IMR-90 (cell line): ENCODE results near the gene GYS1. TPM values are rescaled to one million over a fixed set of nuclear protein-coding genes. Genes with fewer than 3 reads are reported as not detected.

Experiments used
- ATAC-seq: fragments of 200-7000 bp; cut with Tn5 transposase; 2 replicates; pipeline ENCODE4 v1.9.1; 2020; ENCODE audit warnings: low read depth, mild to moderate bottlenecking, moderate library complexity
- BruUV-seq: library from RNA; stranded (reverse); fragments of 400-500 nt; replicated peaks from 2 replicates; lab custom pipeline; 2021; lab: Mats Ljungman, UMichigan
- CTCF ChIA-PET: fragments of 300-600 bp; formaldehyde crosslinking; extraction: SDS; loops from one replicate; lab custom pipeline; 2021; ENCODE audit warnings: antibody characterized with exemption; lab: Yijun Ruan, JAX
- POLR2A ChIA-PET: fragments of 300-600 bp; sonication (Branson Sonifier 250); formaldehyde crosslinking; loops from one replicate; lab custom pipeline; 2022; ENCODE audit warnings: antibody characterized with exemption; ENCODE audit not compliant: unreplicated experiment; lab: Charles Lee
- DNase-seq: peaks from one replicate; pipeline ENCODE4 v3.0.0; 2013
- H2AFZ ChIP-seq: replicated peaks from 2 replicates; pipeline ENCODE3; 2013; ENCODE audit warnings: low read length, mild to moderate bottlenecking; ENCODE audit not compliant: poor library complexity
- H2AK5ac ChIP-seq: 2 replicates; pipeline ENCODE4 v1.6.1; 2013; ENCODE audit warnings: low read depth, low read length, inconsistent platforms
- H2AK9ac ChIP-seq: replicated peaks from 2 replicates; pipeline ENCODE3; 2013; ENCODE audit warnings: mild to moderate bottlenecking, low read depth, low read length, moderate library complexity; ENCODE audit not compliant: poor library complexity
- H2BK120ac ChIP-seq: 2 replicates; pipeline ENCODE4 v1.6.1; 2013; ENCODE audit warnings: low read depth, low read length, inconsistent platforms
- H2BK15ac ChIP-seq: 3 replicates; pipeline ENCODE4 v1.6.1; 2013; ENCODE audit warnings: low read depth, low read length, inconsistent platforms
- H2BK20ac ChIP-seq: 2 replicates; pipeline ENCODE4 v1.6.1; 2013; ENCODE audit warnings: low read depth, mild to moderate bottlenecking, inconsistent platforms, low read length, moderate library complexity
- H2BK5ac ChIP-seq: 2 replicates; pipeline ENCODE4 v1.6.1; 2013; ENCODE audit warnings: mild to moderate bottlenecking, low read depth, low read length, inconsistent platforms; ENCODE audit not compliant: poor library complexity, severe bottlenecking
- H3K14ac ChIP-seq: replicated peaks from 2 replicates; pipeline ENCODE4 v1.6.1; 2013; ENCODE audit warnings: low read depth, low read length, inconsistent platforms
- H3K18ac ChIP-seq: 2 replicates; pipeline ENCODE4 v1.6.1; 2013; ENCODE audit warnings: low read depth, low read length, control low read depth
- H3K23ac ChIP-seq: 2 replicates; pipeline ENCODE4 v1.6.1; 2013; ENCODE audit warnings: low read depth, low read length, inconsistent platforms
- H3K27ac ChIP-seq: 2 replicates; pipeline ENCODE4 v1.5.1; 2013; ENCODE audit warnings: mild to moderate bottlenecking, control low read depth, low read length; ENCODE audit not compliant: insufficient read depth
- H3K27me3 ChIP-seq: 2 replicates; pipeline ENCODE4 v1.6.1; 2013; ENCODE audit warnings: low read length; ENCODE audit not compliant: control insufficient read depth, insufficient read depth
- H3K36me3 ChIP-seq: 2 replicates; pipeline ENCODE4 v1.6.1; 2013; ENCODE audit warnings: low read length, mixed read lengths; ENCODE audit not compliant: control insufficient read depth, insufficient read depth
- H3K4ac ChIP-seq: 2 replicates; pipeline ENCODE4 v1.6.1; 2013; ENCODE audit warnings: low read depth, low read length, inconsistent platforms
- H3K4me1 ChIP-seq: 2 replicates; pipeline ENCODE4 v1.6.1; 2013; ENCODE audit warnings: low read length, mixed read lengths; ENCODE audit not compliant: control insufficient read depth, insufficient read depth
- H3K4me2 ChIP-seq: 2 replicates; pipeline ENCODE4 v1.6.1; 2013; ENCODE audit warnings: low read depth, mild to moderate bottlenecking, control low read depth, low read length, moderate library complexity
- H3K4me3 ChIP-seq: 2 replicates; pipeline ENCODE4 v1.5.1; 2013; ENCODE audit warnings: low read depth, mild to moderate bottlenecking, control low read depth, low read length, moderate library complexity; ENCODE audit not compliant: insufficient read depth
- H3K56ac ChIP-seq: 2 replicates; pipeline ENCODE4 v1.6.1; 2013; ENCODE audit warnings: low read length, inconsistent platforms; ENCODE audit not compliant: insufficient read depth; ENCODE audit errors: extremely low read depth
- H3K79me1 ChIP-seq, 2 experiments: 2 replicates each; pipeline ENCODE4 v1.6.1; 2013; ENCODE audit warnings: low read length in 2 of 2, inconsistent platforms in 1 of 2, low read depth in 1 of 2
- H3K9ac ChIP-seq: 2 replicates; pipeline ENCODE4 v1.6.1; 2013; ENCODE audit warnings: low read depth, low read length, control low read depth
- H3K9me1 ChIP-seq: 2 replicates; pipeline ENCODE4 v1.6.1; 2013; ENCODE audit warnings: low read length, inconsistent platforms; ENCODE audit not compliant: insufficient read depth
- H3K9me3 ChIP-seq: 2 replicates; pipeline ENCODE4 v1.6.1; 2013; ENCODE audit warnings: low read length; ENCODE audit not compliant: control insufficient read depth, insufficient read depth
- H4K20me1 ChIP-seq: 2 replicates; pipeline ENCODE4 v1.6.1; 2013; ENCODE audit warnings: low read length, inconsistent platforms; ENCODE audit not compliant: insufficient read depth
- H4K5ac ChIP-seq: 2 replicates; pipeline ENCODE4 v1.6.1; 2013; ENCODE audit warnings: mild to moderate bottlenecking, low read depth, low read length, control low read depth
- H4K8ac ChIP-seq, 2 experiments: 2 replicates each; pipeline ENCODE4 v1.6.1; 2013; ENCODE audit warnings: low read depth in 2 of 2, low read length in 2 of 2, control low read depth in 1 of 2, inconsistent platforms in 1 of 2
- H4K91ac ChIP-seq: 2 replicates; pipeline ENCODE4 v1.6.1; 2013; ENCODE audit warnings: low read depth, low read length, inconsistent platforms; ENCODE audit not compliant: insufficient read depth
- BHLHE40 ChIP-seq: fragments of 150-350 bp; IDR thresholded peaks from 2 replicates; pipeline ENCODE4 v1.6.1; 2016; ENCODE audit warnings: mild to moderate bottlenecking, low read depth, low read length
- CEBPB ChIP-seq: IDR thresholded peaks from 2 replicates; pipeline ENCODE4 v1.6.1; 2012; ENCODE audit warnings: low read depth, low read length, improper control_type of control experiment
- CHD1 ChIP-seq: IDR thresholded peaks from 2 replicates; pipeline ENCODE4 v1.6.1; 2012; ENCODE audit warnings: low read depth, low read length, improper control_type of control experiment
- CTCF ChIP-seq: conservative IDR thresholded peaks from 2 replicates; pipeline ENCODE4 v1.5.1; 2012; ENCODE audit warnings: mild to moderate bottlenecking, low read depth, low read length, improper control_type of control experiment
- ELK1 ChIP-seq: fragments of 150-350 bp; IDR thresholded peaks from 2 replicates; pipeline ENCODE4 v1.6.1; 2016; ENCODE audit warnings: low read depth, mild to moderate bottlenecking, low read length, moderate library complexity, borderline replicate concordance
- FOS ChIP-seq: fragments of 150-350 bp; IDR thresholded peaks from 2 replicates; pipeline ENCODE4 v1.6.1; 2016; ENCODE audit warnings: low read depth, low read length
- MAFK ChIP-seq: IDR thresholded peaks from 2 replicates; pipeline ENCODE4 v1.6.1; 2012; ENCODE audit warnings: low read depth, low read length, improper control_type of control experiment
- MAZ ChIP-seq: IDR thresholded peaks from 2 replicates; pipeline ENCODE4 v1.6.1; 2012; ENCODE audit warnings: low read depth, mild to moderate bottlenecking, low read length, improper control_type of control experiment, moderate library complexity, borderline replicate concordance
- MXI1 ChIP-seq: IDR thresholded peaks from 2 replicates; pipeline ENCODE4 v1.6.1; 2012; ENCODE audit warnings: low read depth, mild to moderate bottlenecking, low read length, moderate library complexity, borderline replicate concordance
- NFE2L2 ChIP-seq: fragments of 150-350 bp; IDR thresholded peaks from 2 replicates; pipeline ENCODE4 v1.6.1; 2016; ENCODE audit warnings: low read depth, mild to moderate bottlenecking, low read length
- POLR2A ChIP-seq: IDR thresholded peaks from 2 replicates; pipeline ENCODE4 v1.6.1; 2012; ENCODE audit warnings: mild to moderate bottlenecking, low read depth, low read length
- RAD21 ChIP-seq: IDR thresholded peaks from 2 replicates; pipeline ENCODE4 v1.6.1; 2012; ENCODE audit warnings: low read length, improper control_type of control experiment
- RCOR1 ChIP-seq: IDR thresholded peaks from 2 replicates; pipeline ENCODE4 v1.6.1; 2012; ENCODE audit warnings: mild to moderate bottlenecking, low read length, improper control_type of control experiment; ENCODE audit not compliant: insufficient replicate concordance
- RFX5 ChIP-seq: IDR thresholded peaks from 2 replicates; pipeline ENCODE4 v1.8.0; 2012; ENCODE audit warnings: low read depth, mild to moderate bottlenecking, low read length, moderate library complexity
- SMC3 ChIP-seq: fragments of 150-350 bp; IDR thresholded peaks from 2 replicates; pipeline ENCODE4 v1.6.1; 2016; ENCODE audit warnings: low read depth, mild to moderate bottlenecking, antibody characterized with exemption, low read length, moderate library complexity
- USF2 ChIP-seq: fragments of 150-350 bp; IDR thresholded peaks from 2 replicates; pipeline ENCODE4 v1.6.1; 2017; ENCODE audit warnings: mild to moderate bottlenecking, antibody characterized with exemption, low read length, low read depth
- WGBS, 2 experiments: methylation state at CpG; one replicate each; pipeline versions ENCODE4 v1.1.5 to v1.1.7; 2013; ENCODE audit warnings: missing lambda C conversion rate in 2 of 2; ENCODE audit not compliant: insufficient read length in 1 of 2; ENCODE audit errors: extremely low coverage in 2 of 2; 5-methylcytosine and 5-hydroxymethylcytosine counted together
- dilution Hi-C: fragments of 300-500 bp; cut with HindIII; formaldehyde crosslinking; loops from one replicate; pipeline ENCODE4 v1.14.3; 2018; ENCODE audit warnings: low sequenced_read_pairs; ENCODE audit not compliant: unreplicated experiment
- in situ Hi-C: fragments of 300-500 bp; cut with MboI; formaldehyde crosslinking; loops from 3 replicates; pipeline ENCODE4 v1.14.3; 2019; ENCODE audit warnings: low sequenced_read_pairs, inconsistent platforms, mixed read lengths
- intact Hi-C: fragments of 100-400 bp; cut with micrococcal nuclease; formaldehyde crosslinking; loops from 2 replicates; pipeline ENCODE4 v1.10.0; 2022
- polyA plus RNA-seq, 3 experiments: library from polyadenylated mRNA; depleted of rRNA; stranded (reverse); fragments of >200 nt; gene quantifications; 2 replicates each; pipeline ENCODE4 v1.2.3, GENCODE V29; 2012; ENCODE audit warnings: low replicate concordance in 1 of 3
- total RNA-seq: library from RNA; depleted of rRNA; stranded (reverse); fragments of >200 nt; gene quantifications from 2 replicates; pipeline ENCODE4 v1.2.3, GENCODE V29; 2012

Gene GYS1
- total and polyA plus RNA-seq, 2 of the 4 experiments (the other 2 are of a cell fraction), result 38.7 to 72.2 TPM

GRCh38 chr19:49004133-49004532, 11.0 kb upstream of the GYS1 start:
- no peak overlapping the region for H3K4me3 ChIP-seq
- H2BK15ac ChIP-seq, result no peak overlapping the region
- dilution Hi-C loops (no loop called here), intact Hi-C loops (no loop called here), in situ Hi-C loops (no loop called here)
- peaks cover 36% of the 10 kb centered on the region for H3K36me3 ChIP-seq
- no peaks in the 10 kb centered on the region for H3K27me3 ChIP-seq
- H3K4me1 ChIP-seq, result no peaks in the 10 kb centered on the region
- no peak for DNase-seq
- H3K9me1 ChIP-seq, result no peaks in the 10 kb centered on the region; the same call in 1 of the 2 replicates
- no peak overlapping the region for H3K4me2 ChIP-seq
- ChIA-PET POLR2A (interaction anchor here (0.7 kb wide), 1 partner anchor 279 kb away, joined by 4 read pairs; no protein-coding TSS in a partner anchor), CTCF (interaction anchor here (1.9 kb wide), 1 partner anchor 11 kb away, joined by 5 read pairs; the partner anchor contains the start of genes GYS1 and RUVBL2)
- H3K4ac ChIP-seq, result no peak overlapping the region
- no peak overlapping the region for H2BK120ac ChIP-seq
- H3K9me3 ChIP-seq, result no peaks in the 10 kb centered on the region
- H2AFZ ChIP-seq, result no peak overlapping the region
- no peak overlapping the region for H3K9ac ChIP-seq
- H3K14ac ChIP-seq, result no peak overlapping the region
- no peak overlapping the region for H2BK5ac ChIP-seq
- H3K79me1 ChIP-seq, result peaks cover 0 to 28% of the 10 kb centered on the region in 2 experiments; a peak in 3 of 4 replicates
- no peak overlapping the region for H3K27ac ChIP-seq
- no peak overlapping the region for H3K56ac ChIP-seq
- no peak for ATAC-seq
- no TSS peak for BruUV-seq
- H4K91ac ChIP-seq, result no peak overlapping the region
- H2AK5ac ChIP-seq, result no peak overlapping the region
- no peak overlapping the region for H2BK20ac ChIP-seq
- no peak overlapping the region for H2AK9ac ChIP-seq
- H3K23ac ChIP-seq, result no peak overlapping the region
- WGBS, 2 experiments, result 100% methylated on average over 5 of the region's 15 CpGs; no CpG with 5 or more reads in 1 of the 2 experiments
- H4K5ac ChIP-seq, result no peak overlapping the region
- no peak overlapping the region for H3K18ac ChIP-seq
- H4K8ac ChIP-seq, result no peak overlapping the region
- TF ChIP-seq USF2 (no peak), POLR2A (no peak), BHLHE40 (no peak), CHD1 (no peak), MAZ (no peak), RCOR1 (no peak), ELK1 (no peak), FOS (no peak), CTCF (no peak), NFE2L2 (no peak), MXI1 (no peak), RAD21 (no peak), SMC3 (no peak), MAFK (no peak), RFX5 (no peak), CEBPB (no peak)
- peaks cover 9% of the 10 kb centered on the region for H4K20me1 ChIP-seq
